Adrenal gland (tissue), 12 donors: ENCODE measurements around the gene SMC1B. TPM values are rescaled to one million over a fixed set of nuclear protein-coding genes. Genes with fewer than 3 reads are reported as not detected.
A peak's percentile ranks its signal among the peaks of the same experiment; 100 is the strongest.
"Not testable (repeated sequence)": the region's sequence is repeated elsewhere in the genome, so short reads cannot be mapped to it uniquely, and the experiment has no call there.

Experiments
- DNase-seq, 7 donors: peaks; one replicate each; pipeline ENCODE4 v3.0.0-alpha.2; 2019 to 2020
- H3K27ac ChIP-seq, 5 donors: fragments of 200-600 bp; sonication (generic) in 4 of 5; 1 replicate in 3 of 5; 2 replicates in 2 of 5; pipeline versions ENCODE4 v1.5.1 to v1.8.0; 2016 to 2020; ENCODE audit warnings: mild to moderate bottlenecking in 1 of 5
- H3K27me3 ChIP-seq: fragments of 200-600 bp; 2 replicates; pipeline ENCODE4 v1.8.0; 2021
- H3K36me3 ChIP-seq, 2 donors: fragments of 200-600 bp; replicated peaks in 1 of 2; 1 replicate in 1 of 2; 2 replicates in 1 of 2; pipeline versions ENCODE4 v1.5.1 to v1.8.0; 2018 to 2022
- H3K4me1 ChIP-seq, 2 donors: fragments of 200-600 bp; replicated peaks in 1 of 2; 1 replicate in 1 of 2; 2 replicates in 1 of 2; pipeline versions ENCODE4 v1.5.1 to v1.8.0; 2018 to 2021
- H3K4me3 ChIP-seq, 4 donors: fragments of 200-600 bp; sonication (generic) in 3 of 4; one replicate each; pipeline ENCODE4 v1.5.1; 2016 to 2018
- H3K9me3 ChIP-seq, 3 donors: fragments of 200-600 bp; sonication (generic) in 1 of 3; replicated peaks in 1 of 3; 1 replicate in 2 of 3; 2 replicates in 1 of 3; pipeline versions ENCODE4 v1.5.1 to v1.8.0; 2016 to 2021
- POLR2A ChIP-seq, 2 donors: fragments of 450-650 bp; IDR thresholded peaks; one replicate each; pipeline ENCODE4 v1.6.1; 2017; ENCODE audit warnings: antibody characterized with exemption in 2 of 2, mild to moderate bottlenecking in 2 of 2, moderate library complexity in 1 of 2
- WGBS, 4 donors: extraction: QIAGEN DNeasy Blood & Tissue Kit in 2 of 4; methylation state at CpG; one replicate each; pipeline versions ENCODE4 v1.1.5 to v1.1.7; 2013 to 2017; 5-methylcytosine and 5-hydroxymethylcytosine counted together
- intact Hi-C, 2 donors: fragments of 100-400 bp; cut with DNase I; formaldehyde crosslinking; loops; one replicate each; pipeline versions ENCODE4 v1.14.1 to v1.15.0; 2022 to 2023
- polyA plus RNA-seq, 3 donors: library from polyadenylated mRNA; stranded (reverse); fragments of 200-250 nt in 2 of 3; fragments of 350-450 nt in 1 of 3; fragmentation: Illumina TruSeq in 1 of 3; extraction: RNeasy Lipid Tissue Mini Kit (QIAGEN cat#74804) in 1 of 3; gene quantifications; one replicate each; pipeline ENCODE4 v1.2.3, GENCODE V29; 2013 to 2014
- total RNA-seq, 9 donors: library from RNA; depleted of rRNA in 4 of 9; stranded (reverse); fragments of >200 nt in 4 of 9; fragments of 120-200 nt in 1 of 9; fragmentation: NEBNext Ultra II Directional in 1 of 9; extraction: Animal tissue kit (Norgen Biotek cat#: 25700) in 1 of 9; gene quantifications; one replicate each; pipeline versions ENCODE4 v1.1.0 to v1.2.4, GENCODE V29; 2013 to 2023
- TF ChIP-seq, protein P1 (sequence below), 6 experiments: fragments of 450-650 bp in 4 of 6; fragments of 200-600 bp in 2 of 6; sonication (generic) in 1 of 6; IDR thresholded peaks; 1 replicate in 5 of 6; 2 replicates in 1 of 6; pipeline versions ENCODE4 v1.5.1 to v1.8.0; 2016 to 2021; ENCODE audit warnings: antibody characterized with exemption in 6 of 6, mild to moderate bottlenecking in 2 of 6, moderate library complexity in 1 of 6
- donor health status: healthy with polysubstance abuse.
- donor health status: Bipolar disorder and iron deficiency.
- donor health status: DM: yes; HTN: yes; CAD: no.
- donor health status: DM: no; HTN: no; CAD: no.
- donor health status: DM: no; HTN: no; CAD: no.
- donor health status: DM: yes; HTN: yes; CAD: no.

The SMC1B gene
- total and polyA plus RNA-seq, 12 donors = 0.06 TPM; not detected in 11

DNA sequence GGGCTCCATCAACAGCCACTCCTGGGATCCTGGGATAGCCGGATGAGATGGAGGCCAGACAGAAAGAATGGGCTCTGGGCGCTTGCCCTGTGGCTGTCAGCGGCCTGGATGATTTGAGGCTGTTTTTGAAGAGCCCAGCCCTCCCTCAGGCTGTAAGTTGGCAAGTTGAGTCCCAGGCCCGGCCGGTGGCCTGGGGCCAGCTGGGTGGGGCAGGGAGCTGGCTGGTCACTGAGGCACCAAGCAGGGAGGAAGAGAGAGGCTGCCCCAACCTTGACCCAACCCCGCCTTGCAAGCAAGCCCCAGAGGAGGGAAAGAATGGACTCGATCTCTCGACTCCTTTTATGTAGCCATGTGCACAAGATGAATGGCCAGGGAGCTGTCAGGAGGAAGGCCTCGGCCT, 35.0 kb upstream of the SMC1B start:
- intact Hi-C loops = loop anchor here in 1 of 2 donors (5.0 kb wide), 1 partner anchor 104 kb away; no protein-coding TSS in a partner anchor
- 53 to 73% (median 61%) methylated on average over 4 to 9 of the region's 9 CpGs for WGBS, 4 donors
- DNase-seq = peak in 1 of 7 donors; percentile 21
- TF ChIP-seq, protein P1, sequence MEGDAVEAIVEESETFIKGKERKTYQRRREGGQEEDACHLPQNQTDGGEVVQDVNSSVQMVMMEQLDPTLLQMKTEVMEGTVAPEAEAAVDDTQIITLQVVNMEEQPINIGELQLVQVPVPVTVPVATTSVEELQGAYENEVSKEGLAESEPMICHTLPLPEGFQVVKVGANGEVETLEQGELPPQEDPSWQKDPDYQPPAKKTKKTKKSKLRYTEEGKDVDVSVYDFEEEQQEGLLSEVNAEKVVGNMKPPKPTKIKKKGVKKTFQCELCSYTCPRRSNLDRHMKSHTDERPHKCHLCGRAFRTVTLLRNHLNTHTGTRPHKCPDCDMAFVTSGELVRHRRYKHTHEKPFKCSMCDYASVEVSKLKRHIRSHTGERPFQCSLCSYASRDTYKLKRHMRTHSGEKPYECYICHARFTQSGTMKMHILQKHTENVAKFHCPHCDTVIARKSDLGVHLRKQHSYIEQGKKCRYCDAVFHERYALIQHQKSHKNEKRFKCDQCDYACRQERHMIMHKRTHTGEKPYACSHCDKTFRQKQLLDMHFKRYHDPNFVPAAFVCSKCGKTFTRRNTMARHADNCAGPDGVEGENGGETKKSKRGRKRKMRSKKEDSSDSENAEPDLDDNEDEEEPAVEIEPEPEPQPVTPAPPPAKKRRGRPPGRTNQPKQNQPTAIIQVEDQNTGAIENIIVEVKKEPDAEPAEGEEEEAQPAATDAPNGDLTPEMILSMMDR (IDR thresholded peaks at IDR 0.05) = no peak
- TF ChIP-seq POLR2A (IDR thresholded peaks at IDR 0.05) = no peak
- H3K27ac ChIP-seq = peak overlapping the region in 1 of 5 donors; percentile 16
- no peak overlapping the region for H3K4me3 ChIP-seq
- H3K27me3 ChIP-seq = no peaks in the 10 kb centered on the region
- no peaks in the 10 kb centered on the region for H3K9me3 ChIP-seq
- no peaks in the 10 kb centered on the region for H3K4me1 ChIP-seq
- H3K36me3 ChIP-seq = no peaks in the 10 kb centered on the region

DNA sequence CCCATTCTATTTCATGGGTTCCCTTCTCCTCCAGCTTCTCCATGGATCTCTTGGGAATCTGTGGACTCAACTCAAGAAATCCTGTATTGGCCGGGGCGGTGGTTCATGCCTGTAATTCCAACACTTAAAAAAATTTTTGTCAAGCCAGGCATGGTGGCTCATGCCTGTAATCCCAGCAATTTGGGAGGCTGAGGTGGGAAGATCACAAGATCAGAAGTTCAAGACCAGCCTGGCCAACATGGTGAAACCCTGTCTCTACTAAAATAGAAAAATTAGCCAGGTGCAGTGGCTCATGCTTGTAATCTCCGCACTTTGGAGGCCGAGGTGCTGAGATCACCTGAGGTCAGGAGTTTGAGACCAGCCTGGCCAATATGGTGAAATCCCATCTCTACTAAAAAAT, 34.2 kb upstream of the SMC1B start:
- H3K4me1 ChIP-seq, H3K9me3 ChIP-seq, H3K27ac ChIP-seq, H3K36me3 ChIP-seq, DNase-seq, H3K4me3 ChIP-seq, H3K27me3 ChIP-seq: not testable (repeated sequence)
- intact Hi-C loops = loop anchor here in 1 of 2 donors (5.0 kb wide), 1 partner anchor 105 kb away; no protein-coding TSS in a partner anchor
- 86 to 95% (median 89%) methylated on average over 4 of the region's 4 CpGs for WGBS, 4 donors

GRCh38 chr22:45446216-45446615, 32.8 kb upstream of the SMC1B start:
- no peak overlapping the region for H3K4me3 ChIP-seq
- intact Hi-C loops = loop anchor here in 1 of 2 donors (5.0 kb wide), 1 partner anchor 106 kb away; no protein-coding TSS in a partner anchor

DNA sequence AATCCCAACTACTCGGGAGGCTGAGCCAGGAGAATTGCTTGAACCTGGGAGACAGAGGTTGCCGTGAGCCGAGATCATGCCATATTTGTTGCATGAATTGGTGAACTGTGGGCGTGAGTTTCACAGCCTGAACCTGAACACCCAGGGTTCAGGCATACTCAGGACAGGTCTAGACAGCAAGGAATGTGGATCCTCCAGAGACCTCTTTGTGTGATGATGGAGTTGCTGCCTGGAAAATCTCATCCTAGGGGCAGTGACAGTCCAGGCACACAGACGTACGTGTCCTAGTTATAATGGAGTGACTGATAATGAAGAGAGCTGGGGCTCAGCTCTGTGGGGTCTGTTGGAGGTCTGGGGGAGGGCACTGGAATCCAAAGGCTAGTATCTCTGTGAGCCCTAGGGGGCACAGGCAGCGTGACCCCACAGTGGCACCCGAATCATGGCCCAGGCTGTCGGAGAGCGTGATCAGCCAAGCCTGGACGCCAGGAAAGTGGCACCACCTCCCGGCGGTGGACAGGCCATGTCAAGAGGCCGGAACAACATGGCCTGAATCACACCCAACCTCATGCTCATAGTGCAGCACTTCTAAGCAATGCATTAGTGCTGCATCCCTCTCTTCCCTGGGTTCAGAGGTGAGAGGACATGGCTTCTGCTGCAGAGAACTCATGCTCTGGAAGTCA, 31.8 kb upstream of the SMC1B start:
- WGBS, 4 donors = 88 to 92% (median 91%) methylated on average over 6 to 14 of the region's 14 CpGs
- intact Hi-C loops = loop anchor here in 1 of 2 donors (5.0 kb wide), 1 partner anchor 107 kb away; no protein-coding TSS in a partner anchor
- TF ChIP-seq, protein P1 (IDR thresholded peaks at IDR 0.05) = no peak
- no peak for TF ChIP-seq POLR2A (IDR thresholded peaks at IDR 0.05)

More at GRCh38 chr22:45446216-45446615, 32.8 kb upstream of the SMC1B start:
- TF ChIP-seq, protein P1 (IDR thresholded peaks at IDR 0.05) = no peak
- no peaks in the 10 kb centered on the region for H3K27me3 ChIP-seq
- no peak overlapping the region for H3K27ac ChIP-seq
- no peaks in the 10 kb centered on the region for H3K36me3 ChIP-seq
- 65 to 82% (median 80%) methylated on average over 4 to 5 of the region's 5 CpGs for WGBS, 4 donors
- no peaks in the 10 kb centered on the region for H3K4me1 ChIP-seq
- no peaks in the 10 kb centered on the region for H3K9me3 ChIP-seq
- no peak for DNase-seq

More for the DNA sequence above, 31.8 kb upstream of the SMC1B start:
- no peak for DNase-seq
- no peaks in the 10 kb centered on the region for H3K9me3 ChIP-seq
- no peak overlapping the region for H3K27ac ChIP-seq
- no peaks in the 10 kb centered on the region for H3K27me3 ChIP-seq
- H3K4me3 ChIP-seq = no peak overlapping the region
- no peaks in the 10 kb centered on the region for H3K36me3 ChIP-seq
- H3K4me1 ChIP-seq = no peaks in the 10 kb centered on the region
